Keratinocyte (primary cell): ENCODE measurements around the gene CEACAM8. TPM values are rescaled to one million over a fixed set of nuclear protein-coding genes. Genes with fewer than 3 reads are reported as not detected.

Experiments used
- DNase-seq: peaks from one replicate; pipeline ENCODE4 v3.0.0-alpha.2; 2011; ENCODE audit warnings: low read depth, missing footprints, low spot score
- FAIRE-seq: peaks from 2 replicates; lab custom pipeline; 2011; peaks lifted over from hg19 to GRCh38; lab: Jason Lieb, UNC
- H2AFZ ChIP-seq: 2 replicates; pipeline ENCODE4 v1.6.0; 2012; ENCODE audit warnings: low read length, control low read depth, inconsistent platforms; ENCODE audit not compliant: control insufficient read depth
- H3K27ac ChIP-seq: 2 replicates; pipeline ENCODE4 v1.5.1; 2011; ENCODE audit warnings: low read length; ENCODE audit not compliant: control insufficient read depth, insufficient read depth
- H3K27me3 ChIP-seq: 3 replicates; pipeline ENCODE4 v1.6.0; 2011; ENCODE audit warnings: low read length; ENCODE audit not compliant: control insufficient read depth, insufficient read depth; ENCODE audit errors: extremely low read depth
- H3K36me3 ChIP-seq, 2 experiments: 2 replicates in 1 of 2; 3 replicates in 1 of 2; pipeline ENCODE4 v1.5.1; 2011; ENCODE audit warnings: low read length in 2 of 2, mild to moderate bottlenecking in 1 of 2; ENCODE audit not compliant: control insufficient read depth in 2 of 2, insufficient read depth in 2 of 2; ENCODE audit errors: extremely low read depth in 1 of 2
- H3K4me1 ChIP-seq: 3 replicates; pipeline ENCODE4 v1.5.1; 2011; ENCODE audit warnings: low read length; ENCODE audit not compliant: control insufficient read depth, insufficient read depth; ENCODE audit errors: extremely low read depth
- H3K4me2 ChIP-seq: 3 replicates; pipeline ENCODE4 v1.6.0; 2011; ENCODE audit warnings: low read depth, low read length; ENCODE audit not compliant: control insufficient read depth, insufficient read depth; ENCODE audit errors: extremely low read depth
- H3K4me3 ChIP-seq, 3 experiments: fragments of 200-600 bp in 1 of 3; sonication (generic) in 1 of 3; 2 replicates in 2 of 3; 3 replicates in 1 of 3; pipeline ENCODE4 v1.5.1; 2011 to 2016; ENCODE audit warnings: low read length in 3 of 3, mild to moderate bottlenecking in 3 of 3, control low read depth in 2 of 3, inconsistent platforms in 1 of 3, low read depth in 1 of 3, mixed read lengths in 1 of 3, mixed run types in 1 of 3, moderate library complexity in 1 of 3; ENCODE audit not compliant: control insufficient read depth in 2 of 3, insufficient read depth in 2 of 3; ENCODE audit errors: extremely low read depth in 1 of 3
- H3K79me2 ChIP-seq: 2 replicates; pipeline ENCODE4 v1.6.0; 2012; ENCODE audit warnings: low read length; ENCODE audit not compliant: control insufficient read depth, insufficient read depth
- H3K9ac ChIP-seq: 3 replicates; pipeline ENCODE4 v1.6.0; 2011; ENCODE audit warnings: low read length; ENCODE audit not compliant: control insufficient read depth, insufficient read depth; ENCODE audit errors: extremely low read depth
- H3K9me1 ChIP-seq: 3 replicates; pipeline ENCODE4 v1.6.0; 2011; ENCODE audit warnings: low read length; ENCODE audit not compliant: control insufficient read depth, insufficient read depth; ENCODE audit errors: extremely low read depth
- H3K9me3 ChIP-seq: 2 replicates; pipeline ENCODE4 v1.5.1; 2012; ENCODE audit warnings: low read depth, low read length; ENCODE audit not compliant: control insufficient read depth
- H4K20me1 ChIP-seq: 3 replicates; pipeline ENCODE4 v1.6.0; 2011; ENCODE audit warnings: low read length; ENCODE audit not compliant: control insufficient read depth, insufficient read depth; ENCODE audit errors: extremely low read depth
- CTCF ChIP-seq, 3 experiments: IDR thresholded peaks in 1 of 3; conservative IDR thresholded peaks in 1 of 3; optimal IDR thresholded peaks in 1 of 3; 2 replicates in 2 of 3; 3 replicates in 1 of 3; pipeline versions ENCODE3 to v1.5.1; 2011; ENCODE audit warnings: low read length in 3 of 3, mild to moderate bottlenecking in 3 of 3, moderate library complexity in 2 of 3, control low read depth in 1 of 3, inconsistent platforms in 1 of 3; ENCODE audit not compliant: insufficient read depth in 2 of 3; ENCODE audit errors: extremely low read depth in 1 of 3
- EZH2 ChIP-seq: IDR thresholded peaks from one replicate; pipeline ENCODE4 v1.6.1; 2012; ENCODE audit warnings: inconsistent platforms, mild to moderate bottlenecking, low read length, moderate library complexity
- dilution Hi-C: fragments of 300-500 bp; cut with MboI; formaldehyde crosslinking; loops from one replicate; pipeline ENCODE4 v1.7.0; 2020; ENCODE audit warnings: low sequenced_read_pairs; ENCODE audit not compliant: extremely low pct_ligation_motif_present
- polyA plus RNA-seq, 5 experiments: library from polyadenylated mRNA; depleted of rRNA in 3 of 5; stranded (reverse) in 3 of 5; stranded (forward) in 1 of 5; unstranded in 1 of 5; fragments of >200 nt; gene quantifications; 1 replicate in 1 of 5; 2 replicates in 3 of 5; 3 replicates in 1 of 5; pipeline versions ENCODE4 v1.2.1 to v1.2.3, GENCODE V29; 2011 to 2012; ENCODE audit warnings: missing spikeins in 2 of 5, low read depth in 1 of 5, low replicate concordance in 1 of 5

CEACAM8 gene
- polyA plus RNA-seq, 1 donor (not counting 4 experiments of a cell fraction or from before 2014, with no cell fraction given) = not detected

- FAIRE-seq = no peak
- Histone ChIP-seq H3K4me2 (no peak overlapping the region), H3K4me3 (no peak overlapping the region), H3K9me3 (no peaks in the 10 kb centered on the region), H3K27me3 (no peaks in the 10 kb centered on the region), H3K9ac (no peak overlapping the region), H3K9me1 (no peaks in the 10 kb centered on the region), H3K4me1 (no peaks in the 10 kb centered on the region), H3K27ac (no peak overlapping the region), H4K20me1 (no peaks in the 10 kb centered on the region), H3K36me3 (no peaks in the 10 kb centered on the region), H2AFZ (no peak overlapping the region), H3K79me2 (no peaks in the 10 kb centered on the region)
- DNase-seq = no peak
- dilution Hi-C loops = no loop called here
- TF ChIP-seq CTCF (optimal IDR thresholded peaks at IDR 0.05 in 1 of 3, IDR thresholded peaks at IDR 0.05 in 1 of 3, conservative IDR thresholded peaks at IDR 0.05 in 1 of 3; ENCODE audit: extremely low read depth in 1 of 3, insufficient read depth in 2 of 3, low read length in 3 of 3) (no peak), EZH2 (no peak)
Measured at GRCh38 chr19:42567567-42567966, 27.2 kb downstream of the CEACAM8 start.

- Histone ChIP-seq H3K9me3 (no peaks in the 10 kb centered on the region), H3K79me2 (no peaks in the 10 kb centered on the region), H3K4me2 (no peak overlapping the region), H4K20me1 (no peaks in the 10 kb centered on the region), H3K27ac (no peak overlapping the region), H3K4me3 (no peak overlapping the region), H3K9me1 (no peaks in the 10 kb centered on the region), H3K4me1 (peaks cover 10% of the 10 kb centered on the region), H3K36me3 (no peaks in the 10 kb centered on the region), H2AFZ (no peak overlapping the region), H3K27me3 (peaks cover 5% of the 10 kb centered on the region), H3K9ac (no peak overlapping the region)
- dilution Hi-C loops = no loop called here
- DNase-seq (no peak), FAIRE-seq (peak; percentile 97)
- TF ChIP-seq CTCF (optimal IDR thresholded peaks at IDR 0.05 in 1 of 3, IDR thresholded peaks at IDR 0.05 in 1 of 3, conservative IDR thresholded peaks at IDR 0.05 in 1 of 3; ENCODE audit: extremely low read depth in 1 of 3, insufficient read depth in 2 of 3, low read length in 3 of 3) = peak; percentile 66 to 72 (median 70)
- TF ChIP-seq EZH2 = no peak
Measured at GRCh38 chr19:42563352-42564210, 31.1 kb downstream of the CEACAM8 start.
